ENCODE measurements around the gene MTFMT. TPM values are rescaled to one million over a fixed set of nuclear protein-coding genes. Genes with fewer than 3 reads are reported as not detected.

Gene MTFMT
- polyA plus RNA-seq, 1 experiment: 15.3 TPM

GRCh38 chr15:64991536-64992135 lies 37.8 kb downstream of the MTFMT start:
- Histone ChIP-seq H3K4me3 (ENCODE audit: low read depth, low read length) (no peak overlapping the region), H3K27me3 (ENCODE audit: control insufficient read depth, insufficient read depth, low read length) (peaks cover 3% of the 10 kb centered on the region), H3K9me3 (ENCODE audit: control insufficient read depth, insufficient read depth, low read length) (no peaks in the 10 kb centered on the region), H3K27ac (ENCODE audit: low read depth, low read length) (no peak overlapping the region)
- TF ChIP-seq CTCF (IDR thresholded peaks at IDR 0.05; ENCODE audit: low read depth, low read length): no peak
- peak; percentile 75 for DNase-seq (ENCODE audit: low read depth, low spot score)
- POLR2A ChIA-PET: interaction anchor here (1.4 kb wide), 1 partner anchor 78 kb away, joined by 8 read pairs; no protein-coding TSS in a partner anchor
- CTCF ChIA-PET: interaction anchor here (0.7 to 1.5 kb wide), 3 partner anchors 17 to 156 kb away, joined by 3 read pairs; no protein-coding TSS in a partner anchor

- ChIA-PET CTCF (no interaction called here), POLR2A (interaction anchor here (0.6 to 1.0 kb wide), 2 partner anchors 58 to 139 kb away, joined by 3 to 4 read pairs; no protein-coding TSS in a partner anchor)
- no peaks in the 10 kb centered on the region for H3K27me3 ChIP-seq (ENCODE audit: control insufficient read depth, insufficient read depth, low read length)
- peak overlapping the region; percentile 59 for H3K27ac ChIP-seq (ENCODE audit: low read depth, low read length)
- DNase-seq (ENCODE audit: low read depth, low spot score): no peak
- TF ChIP-seq CTCF (IDR thresholded peaks at IDR 0.05; ENCODE audit: low read depth, low read length): no peak
- no peaks in the 10 kb centered on the region for H3K9me3 ChIP-seq (ENCODE audit: control insufficient read depth, insufficient read depth, low read length)
- H3K4me3 ChIP-seq (ENCODE audit: low read depth, low read length): peak overlapping the region; percentile 69
These were observed 39.3 kb downstream of the MTFMT start for GRCh38 chr15:64990168-64990470.

GRCh38 chr15:64989416-64990167 lies 39.8 kb downstream of the MTFMT start, which contains the start of gene SPG21:
SPG21 (minus strand) TSS chr15:64989914; CDS start chr15:64983569, 6,345 bp downstream.
- Histone ChIP-seq H3K27me3 (ENCODE audit: control insufficient read depth, insufficient read depth, low read length) (no peaks in the 10 kb centered on the region), H3K27ac (ENCODE audit: low read depth, low read length) (peak within 1 kb of the TSS; percentile 89), H3K9me3 (ENCODE audit: control insufficient read depth, insufficient read depth, low read length) (no peaks in the 10 kb centered on the region), H3K4me3 (ENCODE audit: low read depth, low read length) (peak within 1 kb of the TSS; percentile 69)
- POLR2A ChIA-PET: interaction anchor here (0.5 to 1.1 kb wide), 5 partner anchors 47 to 138 kb away, joined by 3 to 6 read pairs (median 4); no protein-coding TSS in a partner anchor
- no peak for TF ChIP-seq CTCF (IDR thresholded peaks at IDR 0.05; ENCODE audit: low read depth, low read length)
- peak; percentile 75 for DNase-seq (ENCODE audit: low read depth, low spot score)
- CTCF ChIA-PET: no interaction called here

- Histone ChIP-seq H3K4me3 (ENCODE audit: low read depth, low read length) (no peak overlapping the region), H3K9me3 (ENCODE audit: control insufficient read depth, insufficient read depth, low read length) (no peaks in the 10 kb centered on the region), H3K27ac (ENCODE audit: low read depth, low read length) (no peak overlapping the region), H3K27me3 (ENCODE audit: control insufficient read depth, insufficient read depth, low read length) (no peaks in the 10 kb centered on the region)
- CTCF ChIA-PET: interaction anchor here (1.0 kb wide), 1 partner anchor 57 kb away, joined by 5 read pairs; the partner anchor contains the start of gene SLC51B
- POLR2A ChIA-PET: no interaction called here
- no peak for TF ChIP-seq CTCF (IDR thresholded peaks at IDR 0.05; ENCODE audit: low read depth, low read length)
- DNase-seq (ENCODE audit: low read depth, low spot score): no peak
These were observed 42.3 kb downstream of the MTFMT start for GRCh38 chr15:64987136-64987535.
